ENCODE measurements around the gene STK32B. TPM values are rescaled to one million over a fixed set of nuclear protein-coding genes. Genes with fewer than 3 reads are reported as not detected.

Gene STK32B
- total RNA-seq, 1 experiment from 2014 or later, result 15.1 TPM

DNA sequence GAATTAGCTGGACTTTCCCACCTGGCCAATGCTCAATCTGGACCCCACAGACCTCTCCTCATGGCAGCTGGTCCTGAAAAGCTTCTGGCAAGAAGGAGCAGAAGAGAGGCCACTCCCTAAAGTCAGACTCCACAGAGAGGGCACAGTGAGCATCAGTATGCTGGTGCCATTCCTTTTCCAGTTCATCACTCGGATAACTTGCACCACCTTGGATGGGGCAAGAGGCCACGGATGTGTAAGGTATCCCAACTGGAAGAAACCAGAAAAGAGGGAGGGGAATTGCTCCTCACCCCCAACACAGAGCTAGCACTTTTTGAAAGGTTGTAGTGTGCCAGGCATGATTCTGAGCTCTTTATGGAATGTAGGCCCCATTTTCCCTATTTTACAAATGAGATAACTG, 85.9 kb downstream of the STK32B start:
- H3K36me3 ChIP-seq (ENCODE audit: insufficient read depth, low read length, poor library complexity, severe bottlenecking), result no peaks in the 10 kb centered on the region
- DNase-seq (ENCODE audit: low spot score), result no peak
- no peak overlapping the region for H3K27ac ChIP-seq (ENCODE audit: low read depth, low read length, poor library complexity, severe bottlenecking)
- intact Hi-C loops (cut with micrococcal nuclease; ENCODE audit: unreplicated experiment), result no loop called here
- no peak overlapping the region for H3K4me3 ChIP-seq (ENCODE audit: low read depth, low read length, poor library complexity, severe bottlenecking)
- ChIA-PET CTCF (no interaction called here), POLR2A (ENCODE audit: low non-redundant PET) (no interaction called here)
- no peaks in the 10 kb centered on the region for H3K9me3 ChIP-seq (ENCODE audit: low read depth, low read length, poor library complexity, severe bottlenecking)
- TF ChIP-seq EZH2 (IDR thresholded peaks at IDR 0.05; ENCODE audit: borderline replicate concordance, low read depth, low read length, poor library complexity, severe bottlenecking), result no peak
- TF ChIP-seq, protein P1, sequence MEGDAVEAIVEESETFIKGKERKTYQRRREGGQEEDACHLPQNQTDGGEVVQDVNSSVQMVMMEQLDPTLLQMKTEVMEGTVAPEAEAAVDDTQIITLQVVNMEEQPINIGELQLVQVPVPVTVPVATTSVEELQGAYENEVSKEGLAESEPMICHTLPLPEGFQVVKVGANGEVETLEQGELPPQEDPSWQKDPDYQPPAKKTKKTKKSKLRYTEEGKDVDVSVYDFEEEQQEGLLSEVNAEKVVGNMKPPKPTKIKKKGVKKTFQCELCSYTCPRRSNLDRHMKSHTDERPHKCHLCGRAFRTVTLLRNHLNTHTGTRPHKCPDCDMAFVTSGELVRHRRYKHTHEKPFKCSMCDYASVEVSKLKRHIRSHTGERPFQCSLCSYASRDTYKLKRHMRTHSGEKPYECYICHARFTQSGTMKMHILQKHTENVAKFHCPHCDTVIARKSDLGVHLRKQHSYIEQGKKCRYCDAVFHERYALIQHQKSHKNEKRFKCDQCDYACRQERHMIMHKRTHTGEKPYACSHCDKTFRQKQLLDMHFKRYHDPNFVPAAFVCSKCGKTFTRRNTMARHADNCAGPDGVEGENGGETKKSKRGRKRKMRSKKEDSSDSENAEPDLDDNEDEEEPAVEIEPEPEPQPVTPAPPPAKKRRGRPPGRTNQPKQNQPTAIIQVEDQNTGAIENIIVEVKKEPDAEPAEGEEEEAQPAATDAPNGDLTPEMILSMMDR (conservative IDR thresholded peaks at IDR 0.05; ENCODE audit: low read depth, low read length), result no peak
- no peaks in the 10 kb centered on the region for H3K27me3 ChIP-seq (replicated peaks; ENCODE audit: insufficient read depth, low read depth, low read length, poor library complexity)
- no peaks in the 10 kb centered on the region for H3K4me1 ChIP-seq (ENCODE audit: insufficient read depth, low read length, poor library complexity, severe bottlenecking)
- BruUV-seq (replicated peaks), result no TSS peak

DNA sequence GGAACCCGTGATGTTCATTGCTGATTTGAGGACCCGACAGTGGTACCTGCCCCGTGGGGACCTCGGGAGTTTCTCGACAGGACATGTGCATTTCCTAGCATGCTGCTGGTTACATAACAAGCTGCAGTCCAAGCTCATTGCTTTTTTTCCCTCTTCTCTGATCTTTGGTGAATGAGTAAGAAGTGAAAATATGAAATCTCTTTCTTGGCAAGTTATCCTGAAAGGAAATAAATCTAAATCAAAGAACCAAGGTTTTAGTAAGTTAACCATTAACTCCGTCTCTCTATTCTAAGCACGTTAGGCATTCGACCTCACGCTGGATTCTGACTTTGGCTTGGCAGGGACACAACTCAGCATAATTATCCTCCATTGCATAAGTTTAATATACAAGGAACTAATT, 86.6 kb downstream of the STK32B start:
- Histone ChIP-seq H3K9me3 (ENCODE audit: low read depth, low read length, poor library complexity, severe bottlenecking) (no peaks in the 10 kb centered on the region), H3K4me3 (ENCODE audit: low read depth, low read length, poor library complexity, severe bottlenecking) (no peak overlapping the region), H3K27ac (ENCODE audit: low read depth, low read length, poor library complexity, severe bottlenecking) (no peak overlapping the region), H3K4me1 (ENCODE audit: insufficient read depth, low read length, poor library complexity, severe bottlenecking) (no peaks in the 10 kb centered on the region), H3K27me3 (replicated peaks; ENCODE audit: insufficient read depth, low read depth, low read length, poor library complexity) (no peaks in the 10 kb centered on the region), H3K36me3 (ENCODE audit: insufficient read depth, low read length, poor library complexity, severe bottlenecking) (no peaks in the 10 kb centered on the region)
- intact Hi-C loops (cut with micrococcal nuclease; ENCODE audit: unreplicated experiment), result no loop called here
- CTCF ChIA-PET, result no interaction called here
- no peak for DNase-seq (ENCODE audit: low spot score)
- TF ChIP-seq, protein P1 (conservative IDR thresholded peaks at IDR 0.05; ENCODE audit: low read depth, low read length), result no peak
- no peak for TF ChIP-seq EZH2 (IDR thresholded peaks at IDR 0.05; ENCODE audit: borderline replicate concordance, low read depth, low read length, poor library complexity, severe bottlenecking)
- BruUV-seq (replicated peaks), result no TSS peak
- POLR2A ChIA-PET (ENCODE audit: low non-redundant PET), result interaction anchor here (0.5 kb wide), 1 partner anchor 122 kb away, joined by 3 read pairs; no protein-coding TSS in a partner anchor

DNA sequence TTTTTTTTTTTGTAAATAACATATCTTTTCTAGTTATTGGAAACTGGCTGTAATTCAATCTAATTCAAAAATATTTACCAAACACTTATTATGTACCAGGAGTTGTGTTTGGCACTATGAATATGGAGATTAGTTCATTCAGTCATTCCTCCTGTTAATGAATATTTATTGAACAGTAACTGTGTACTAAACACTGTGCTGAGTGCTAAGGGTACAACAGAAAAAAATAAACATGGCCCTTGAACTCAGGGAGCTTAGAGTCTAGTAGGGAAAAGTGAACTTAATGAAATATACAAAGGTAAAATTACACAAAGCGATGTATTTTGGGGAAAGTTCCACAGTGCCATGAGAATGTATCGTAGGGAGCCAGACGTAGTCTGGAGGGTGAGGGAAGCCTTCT, 87.1 kb downstream of the STK32B start:
- intact Hi-C loops (cut with micrococcal nuclease; ENCODE audit: unreplicated experiment), result no loop called here
- BruUV-seq (replicated peaks), result no TSS peak
- TF ChIP-seq, protein P1 (conservative IDR thresholded peaks at IDR 0.05; ENCODE audit: low read depth, low read length), result no peak
- no peak for TF ChIP-seq EZH2 (IDR thresholded peaks at IDR 0.05; ENCODE audit: borderline replicate concordance, low read depth, low read length, poor library complexity, severe bottlenecking)
- Histone ChIP-seq H3K4me1 (ENCODE audit: insufficient read depth, low read length, poor library complexity, severe bottlenecking) (no peaks in the 10 kb centered on the region), H3K27ac (ENCODE audit: low read depth, low read length, poor library complexity, severe bottlenecking) (no peak overlapping the region), H3K36me3 (ENCODE audit: insufficient read depth, low read length, poor library complexity, severe bottlenecking) (no peaks in the 10 kb centered on the region), H3K9me3 (ENCODE audit: low read depth, low read length, poor library complexity, severe bottlenecking) (no peaks in the 10 kb centered on the region), H3K4me3 (ENCODE audit: low read depth, low read length, poor library complexity, severe bottlenecking) (no peak overlapping the region), H3K27me3 (replicated peaks; ENCODE audit: insufficient read depth, low read depth, low read length, poor library complexity) (no peaks in the 10 kb centered on the region)
- ChIA-PET POLR2A (ENCODE audit: low non-redundant PET) (no interaction called here), CTCF (no interaction called here)
- DNase-seq (ENCODE audit: low spot score), result no peak

All from A673 (cell line).